ENCODE data around the gene RAP2A.

The RAP2A gene

DNA sequence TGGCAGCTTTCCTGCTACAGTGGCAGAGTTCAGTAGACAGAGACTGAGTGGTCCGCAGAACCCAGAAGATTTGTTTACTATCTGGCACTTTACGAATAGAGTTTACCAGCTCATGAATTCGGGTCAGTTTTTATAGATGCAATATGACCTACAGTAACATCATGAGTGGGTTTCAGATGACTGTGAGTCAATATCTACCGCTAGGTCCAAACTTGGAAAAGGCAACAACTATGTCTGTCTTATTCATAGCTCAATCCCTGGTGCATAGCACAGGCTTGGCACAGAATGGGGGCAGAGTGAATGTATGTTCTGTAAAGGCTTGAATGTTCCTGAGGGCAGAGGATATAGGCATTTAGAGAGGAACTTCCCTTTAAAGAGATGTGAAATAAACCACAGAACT, 65.2 kb downstream of the RAP2A start:
- no peak overlapping the region for H3K4me2 ChIP-seq (ENCODE audit: insufficient read depth, low read length)
- ATAC-seq (ENCODE audit: insufficient read depth, low read depth) (no peak), DNase-seq (no peak)
- H3K36me3 ChIP-seq (ENCODE audit: insufficient read depth, low read length): no peaks in the 10 kb centered on the region
- H3K9ac ChIP-seq (ENCODE audit: low read depth, low read length): no peak overlapping the region
- no peak overlapping the region for H3K27ac ChIP-seq (ENCODE audit: low read length)
- no peaks in the 10 kb centered on the region for H3K4me1 ChIP-seq (ENCODE audit: insufficient read depth, low read length)
- no peaks in the 10 kb centered on the region for H3K9me3 ChIP-seq (ENCODE audit: insufficient read depth, low read length, severe bottlenecking)
- no peaks in the 10 kb centered on the region for H3K27me3 ChIP-seq (ENCODE audit: insufficient read depth, low read length, poor library complexity)
- H2AFZ ChIP-seq (ENCODE audit: low read depth, low read length): no peak overlapping the region
- TF ChIP-seq, protein P1, sequence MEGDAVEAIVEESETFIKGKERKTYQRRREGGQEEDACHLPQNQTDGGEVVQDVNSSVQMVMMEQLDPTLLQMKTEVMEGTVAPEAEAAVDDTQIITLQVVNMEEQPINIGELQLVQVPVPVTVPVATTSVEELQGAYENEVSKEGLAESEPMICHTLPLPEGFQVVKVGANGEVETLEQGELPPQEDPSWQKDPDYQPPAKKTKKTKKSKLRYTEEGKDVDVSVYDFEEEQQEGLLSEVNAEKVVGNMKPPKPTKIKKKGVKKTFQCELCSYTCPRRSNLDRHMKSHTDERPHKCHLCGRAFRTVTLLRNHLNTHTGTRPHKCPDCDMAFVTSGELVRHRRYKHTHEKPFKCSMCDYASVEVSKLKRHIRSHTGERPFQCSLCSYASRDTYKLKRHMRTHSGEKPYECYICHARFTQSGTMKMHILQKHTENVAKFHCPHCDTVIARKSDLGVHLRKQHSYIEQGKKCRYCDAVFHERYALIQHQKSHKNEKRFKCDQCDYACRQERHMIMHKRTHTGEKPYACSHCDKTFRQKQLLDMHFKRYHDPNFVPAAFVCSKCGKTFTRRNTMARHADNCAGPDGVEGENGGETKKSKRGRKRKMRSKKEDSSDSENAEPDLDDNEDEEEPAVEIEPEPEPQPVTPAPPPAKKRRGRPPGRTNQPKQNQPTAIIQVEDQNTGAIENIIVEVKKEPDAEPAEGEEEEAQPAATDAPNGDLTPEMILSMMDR (IDR thresholded peaks at IDR 0.05; ENCODE audit: borderline replicate concordance, extremely low read depth, low read length, poor library complexity, severe bottlenecking): no peak
- no peak for TF ChIP-seq EZH2 (IDR thresholded peaks at IDR 0.05; ENCODE audit: borderline replicate concordance, low read depth, low read length, severe bottlenecking)
- H3K4me3 ChIP-seq (ENCODE audit: low read depth in 1 of 2, low read length in 2 of 2): no peak overlapping the region
- no peaks in the 10 kb centered on the region for H3K79me2 ChIP-seq (ENCODE audit: insufficient read depth, low read length)
- no peaks in the 10 kb centered on the region for H4K20me1 ChIP-seq (ENCODE audit: insufficient read depth, low read length)

DNA sequence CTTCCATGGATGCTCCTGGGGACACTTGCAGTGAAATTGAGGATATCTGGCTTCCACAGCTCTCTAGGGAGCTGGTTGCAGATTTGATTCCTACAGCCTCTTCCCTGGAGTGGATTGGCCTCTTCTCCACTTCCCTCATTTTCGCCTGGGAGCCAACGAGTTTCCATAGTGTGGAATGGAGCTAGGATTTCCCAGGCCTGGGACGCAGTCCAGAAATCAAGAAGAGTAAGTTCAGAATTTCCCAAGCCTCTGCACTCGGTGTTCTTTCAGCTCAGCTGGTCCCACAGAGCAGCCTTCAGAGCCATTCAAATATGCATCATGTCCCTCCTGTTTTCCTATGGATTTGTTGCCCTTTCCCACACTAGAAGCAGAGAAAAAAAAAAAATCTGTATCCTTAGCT, 68.2 kb downstream of the RAP2A start:
- TF ChIP-seq, protein P1 (IDR thresholded peaks at IDR 0.05; ENCODE audit: borderline replicate concordance, extremely low read depth, low read length, poor library complexity, severe bottlenecking): no peak
- TF ChIP-seq EZH2 (IDR thresholded peaks at IDR 0.05; ENCODE audit: borderline replicate concordance, low read depth, low read length, severe bottlenecking): no peak
- H3K36me3 ChIP-seq (ENCODE audit: insufficient read depth, low read length): no peaks in the 10 kb centered on the region
- peaks cover 2% of the 10 kb centered on the region for H3K27me3 ChIP-seq (ENCODE audit: insufficient read depth, low read length, poor library complexity)
- H3K4me3 ChIP-seq (ENCODE audit: low read depth in 1 of 2, low read length in 2 of 2): no peak overlapping the region
- no peak for ATAC-seq (ENCODE audit: insufficient read depth, low read depth)
- H3K79me2 ChIP-seq (ENCODE audit: insufficient read depth, low read length): no peaks in the 10 kb centered on the region
- no peak overlapping the region for H3K27ac ChIP-seq (ENCODE audit: low read length)
- no peak overlapping the region for H3K9ac ChIP-seq (ENCODE audit: low read depth, low read length)
- no peak for DNase-seq
- no peaks in the 10 kb centered on the region for H3K9me3 ChIP-seq (ENCODE audit: insufficient read depth, low read length, severe bottlenecking)
- H2AFZ ChIP-seq (ENCODE audit: low read depth, low read length): no peak overlapping the region
- H4K20me1 ChIP-seq (ENCODE audit: insufficient read depth, low read length): no peaks in the 10 kb centered on the region
- H3K4me2 ChIP-seq (ENCODE audit: insufficient read depth, low read length): no peak overlapping the region
- no peaks in the 10 kb centered on the region for H3K4me1 ChIP-seq (ENCODE audit: insufficient read depth, low read length)

DNA sequence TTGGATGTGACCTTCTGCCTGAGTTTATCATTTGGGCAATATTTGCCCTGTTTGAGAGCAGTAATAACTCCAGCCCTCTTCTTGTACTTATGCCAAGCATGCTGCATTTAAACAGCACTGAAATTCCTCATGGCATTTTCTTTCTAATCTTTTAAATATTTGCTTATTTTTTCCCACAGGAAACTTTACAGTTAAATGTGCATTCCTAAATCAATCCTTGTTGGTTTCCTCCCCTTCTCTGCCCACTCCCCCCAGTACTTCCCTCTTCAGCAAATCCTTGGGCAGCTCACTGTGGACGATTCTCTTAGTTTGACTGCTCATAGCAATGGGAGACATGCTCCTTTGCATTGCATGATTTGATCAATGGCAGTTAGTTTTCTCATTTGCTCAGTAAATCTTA, 68.7 kb downstream of the RAP2A start:
- Histone ChIP-seq H3K4me2 (ENCODE audit: insufficient read depth, low read length) (no peak overlapping the region), H3K9me3 (ENCODE audit: insufficient read depth, low read length, severe bottlenecking) (no peaks in the 10 kb centered on the region), H4K20me1 (ENCODE audit: insufficient read depth, low read length) (no peaks in the 10 kb centered on the region), H3K27me3 (ENCODE audit: insufficient read depth, low read length, poor library complexity) (peaks cover 2% of the 10 kb centered on the region), H3K9ac (ENCODE audit: low read depth, low read length) (no peak overlapping the region), H3K36me3 (ENCODE audit: insufficient read depth, low read length) (no peaks in the 10 kb centered on the region), H3K4me1 (ENCODE audit: insufficient read depth, low read length) (no peaks in the 10 kb centered on the region), H3K79me2 (ENCODE audit: insufficient read depth, low read length) (no peaks in the 10 kb centered on the region), H3K4me3 (ENCODE audit: low read depth in 1 of 2, low read length in 2 of 2) (no peak overlapping the region), H2AFZ (ENCODE audit: low read depth, low read length) (no peak overlapping the region), H3K27ac (ENCODE audit: low read length) (no peak overlapping the region)
- DNase-seq (no peak), ATAC-seq (ENCODE audit: insufficient read depth, low read depth) (no peak)
- TF ChIP-seq, protein P1 (IDR thresholded peaks at IDR 0.05; ENCODE audit: borderline replicate concordance, extremely low read depth, low read length, poor library complexity, severe bottlenecking): no peak
- TF ChIP-seq EZH2 (IDR thresholded peaks at IDR 0.05; ENCODE audit: borderline replicate concordance, low read depth, low read length, severe bottlenecking): no peak

DNA sequence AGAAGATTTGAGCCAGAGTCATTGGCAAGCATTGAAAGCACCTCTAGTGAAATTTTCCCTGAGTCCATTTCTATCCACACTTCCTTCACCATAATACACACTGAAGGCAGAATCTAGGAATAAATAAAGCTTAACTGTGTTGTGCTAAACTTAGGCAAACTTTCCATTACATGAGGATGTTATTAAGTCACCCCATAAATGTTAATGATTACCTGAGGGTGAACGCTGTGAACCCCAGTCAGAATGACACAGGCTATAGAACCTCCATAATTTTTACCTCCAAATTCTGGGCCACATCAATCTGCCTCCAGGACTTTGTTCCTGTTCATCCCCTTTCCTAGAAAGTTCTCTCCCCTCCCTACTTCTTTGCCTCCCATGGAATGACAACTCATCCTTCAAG, 71.0 kb downstream of the RAP2A start:
- Histone ChIP-seq H3K9me3 (ENCODE audit: insufficient read depth, low read length, severe bottlenecking) (no peaks in the 10 kb centered on the region), H3K4me1 (ENCODE audit: insufficient read depth, low read length) (no peaks in the 10 kb centered on the region), H3K36me3 (ENCODE audit: insufficient read depth, low read length) (no peaks in the 10 kb centered on the region), H3K79me2 (ENCODE audit: insufficient read depth, low read length) (no peaks in the 10 kb centered on the region), H3K27ac (ENCODE audit: low read length) (no peak overlapping the region), H3K9ac (ENCODE audit: low read depth, low read length) (no peak overlapping the region), H3K4me2 (ENCODE audit: insufficient read depth, low read length) (no peak overlapping the region), H4K20me1 (ENCODE audit: insufficient read depth, low read length) (no peaks in the 10 kb centered on the region), H3K27me3 (ENCODE audit: insufficient read depth, low read length, poor library complexity) (peaks cover 2% of the 10 kb centered on the region), H2AFZ (ENCODE audit: low read depth, low read length) (no peak overlapping the region), H3K4me3 (ENCODE audit: low read depth in 1 of 2, low read length in 2 of 2) (no peak overlapping the region)
- ATAC-seq (ENCODE audit: insufficient read depth, low read depth) (no peak), DNase-seq (no peak)
- no peak for TF ChIP-seq EZH2 (IDR thresholded peaks at IDR 0.05; ENCODE audit: borderline replicate concordance, low read depth, low read length, severe bottlenecking)
- TF ChIP-seq, protein P1 (IDR thresholded peaks at IDR 0.05; ENCODE audit: borderline replicate concordance, extremely low read depth, low read length, poor library complexity, severe bottlenecking): no peak

All from DND-41 (cell line).